ENCODE results near the gene PTPN14.
A peak's percentile ranks its signal among the peaks of the same experiment; 100 is the strongest.

Gene PTPN14

GRCh38 chr1:214440219-214440965 lies 111.0 kb downstream of the PTPN14 start:
- no peaks in the 10 kb centered on the region for H3K36me3 Mint-ChIP-seq (ENCODE audit: low read depth)
- H3K27ac Mint-ChIP-seq, result peak overlapping the region; percentile 87
- peaks cover 60% of the 10 kb centered on the region for H3K4me1 Mint-ChIP-seq (ENCODE audit: low read depth)
- no peak overlapping the region for H3K4me3 Mint-ChIP-seq
- peaks cover 3% of the 10 kb centered on the region for H3K27me3 Mint-ChIP-seq
- peaks cover 5% of the 10 kb centered on the region for H3K9me3 Mint-ChIP-seq

- H3K27ac Mint-ChIP-seq, result peak overlapping the region; percentile 87
Observed at GRCh38 chr1:214439352-214440119, 111.9 kb downstream of the PTPN14 start.

GRCh38 chr1:214438530-214438929 lies 112.9 kb downstream of the PTPN14 start:
- H3K27ac Mint-ChIP-seq, result peak overlapping the region; percentile 87
- H3K27me3 Mint-ChIP-seq, result peaks cover 4% of the 10 kb centered on the region
- peaks cover 5% of the 10 kb centered on the region for H3K9me3 Mint-ChIP-seq
- H3K4me3 Mint-ChIP-seq, result peak overlapping the region; percentile 68
- H3K36me3 Mint-ChIP-seq (ENCODE audit: low read depth), result no peaks in the 10 kb centered on the region
- H3K4me1 Mint-ChIP-seq (ENCODE audit: low read depth), result peaks cover 46% of the 10 kb centered on the region

More at GRCh38 chr1:214439352-214440119, 111.9 kb downstream of the PTPN14 start:
- Mint-ChIP-seq H3K4me1 (ENCODE audit: low read depth) (peaks cover 52% of the 10 kb centered on the region), H3K4me3 (peak overlapping the region; percentile 68), H3K9me3 (peaks cover 5% of the 10 kb centered on the region), H3K27me3 (peaks cover 3% of the 10 kb centered on the region), H3K36me3 (ENCODE audit: low read depth) (no peaks in the 10 kb centered on the region)

- peaks cover 41% of the 10 kb centered on the region for H3K4me1 Mint-ChIP-seq (ENCODE audit: low read depth)
- peak overlapping the region; percentile 62 for H3K27ac Mint-ChIP-seq
- H3K4me3 Mint-ChIP-seq, result no peak overlapping the region
- peaks cover 5% of the 10 kb centered on the region for H3K9me3 Mint-ChIP-seq
- no peaks in the 10 kb centered on the region for H3K36me3 Mint-ChIP-seq (ENCODE audit: low read depth)
- H3K27me3 Mint-ChIP-seq, result peaks cover 8% of the 10 kb centered on the region
Observed at GRCh38 chr1:214438075-214438474, 113.3 kb downstream of the PTPN14 start.

GRCh38 chr1:214435867-214436266 lies 115.5 kb downstream of the PTPN14 start:
- no peaks in the 10 kb centered on the region for H3K36me3 Mint-ChIP-seq (ENCODE audit: low read depth)
- H3K4me3 Mint-ChIP-seq, result no peak overlapping the region
- peaks cover 5% of the 10 kb centered on the region for H3K9me3 Mint-ChIP-seq
- H3K27ac Mint-ChIP-seq, result no peak overlapping the region
- H3K4me1 Mint-ChIP-seq (ENCODE audit: low read depth), result peaks cover 29% of the 10 kb centered on the region
- peaks cover 9% of the 10 kb centered on the region for H3K27me3 Mint-ChIP-seq

GRCh38 chr1:214432245-214432644 lies 119.2 kb downstream of the PTPN14 start:
- H3K9me3 Mint-ChIP-seq, result peaks cover 5% of the 10 kb centered on the region
- H3K4me1 Mint-ChIP-seq (ENCODE audit: low read depth), result peaks cover 20% of the 10 kb centered on the region
- peaks cover 9% of the 10 kb centered on the region for H3K27me3 Mint-ChIP-seq
- H3K27ac Mint-ChIP-seq, result no peak overlapping the region
- no peak overlapping the region for H3K4me3 Mint-ChIP-seq
- no peaks in the 10 kb centered on the region for H3K36me3 Mint-ChIP-seq (ENCODE audit: low read depth)

GRCh38 chr1:214429951-214430770 lies 121.2 kb downstream of the PTPN14 start:
- H3K36me3 Mint-ChIP-seq (ENCODE audit: low read depth), result no peaks in the 10 kb centered on the region
- peaks cover 27% of the 10 kb centered on the region for H3K4me1 Mint-ChIP-seq (ENCODE audit: low read depth)
- H3K4me3 Mint-ChIP-seq, result no peak overlapping the region
- no peaks in the 10 kb centered on the region for H3K9me3 Mint-ChIP-seq
- H3K27me3 Mint-ChIP-seq, result peaks cover 12% of the 10 kb centered on the region
- no peak overlapping the region for H3K27ac Mint-ChIP-seq

- Mint-ChIP-seq H3K4me3 (peak overlapping the region; percentile 72), H3K4me1 (ENCODE audit: low read depth) (peaks cover 27% of the 10 kb centered on the region), H3K27me3 (peaks cover 4% of the 10 kb centered on the region), H3K27ac (peak overlapping the region; percentile 97), H3K36me3 (ENCODE audit: low read depth) (no peaks in the 10 kb centered on the region), H3K9me3 (no peaks in the 10 kb centered on the region)
Observed at GRCh38 chr1:214427871-214428277, 123.5 kb downstream of the PTPN14 start.

- Mint-ChIP-seq H3K36me3 (ENCODE audit: low read depth) (no peaks in the 10 kb centered on the region), H3K4me3 (no peak overlapping the region), H3K4me1 (ENCODE audit: low read depth) (peaks cover 27% of the 10 kb centered on the region), H3K9me3 (no peaks in the 10 kb centered on the region), H3K27me3 (peaks cover 8% of the 10 kb centered on the region), H3K27ac (peak overlapping the region; percentile 28)
Observed at GRCh38 chr1:214426426-214426812, 125.0 kb downstream of the PTPN14 start.

- no peaks in the 10 kb centered on the region for H3K36me3 Mint-ChIP-seq (ENCODE audit: low read depth)
- peaks cover 27% of the 10 kb centered on the region for H3K4me1 Mint-ChIP-seq (ENCODE audit: low read depth)
- H3K4me3 Mint-ChIP-seq, result no peak overlapping the region
- peaks cover 8% of the 10 kb centered on the region for H3K27me3 Mint-ChIP-seq
- H3K9me3 Mint-ChIP-seq, result no peaks in the 10 kb centered on the region
- no peak overlapping the region for H3K27ac Mint-ChIP-seq
Observed at GRCh38 chr1:214425716-214426425, 125.5 kb downstream of the PTPN14 start.

- peaks cover 27% of the 10 kb centered on the region for H3K4me1 Mint-ChIP-seq (ENCODE audit: low read depth)
- peaks cover 8% of the 10 kb centered on the region for H3K27me3 Mint-ChIP-seq
- H3K36me3 Mint-ChIP-seq (ENCODE audit: low read depth), result no peaks in the 10 kb centered on the region
- no peaks in the 10 kb centered on the region for H3K9me3 Mint-ChIP-seq
- no peak overlapping the region for H3K4me3 Mint-ChIP-seq
- no peak overlapping the region for H3K27ac Mint-ChIP-seq
Observed at GRCh38 chr1:214425101-214425500, 126.3 kb downstream of the PTPN14 start.

GRCh38 chr1:214423045-214423444 lies 128.4 kb downstream of the PTPN14 start:
- no peak overlapping the region for H3K27ac Mint-ChIP-seq
- H3K27me3 Mint-ChIP-seq, result peaks cover 8% of the 10 kb centered on the region
- H3K36me3 Mint-ChIP-seq (ENCODE audit: low read depth), result no peaks in the 10 kb centered on the region
- H3K4me3 Mint-ChIP-seq, result no peak overlapping the region
- H3K9me3 Mint-ChIP-seq, result no peaks in the 10 kb centered on the region
- peaks cover 15% of the 10 kb centered on the region for H3K4me1 Mint-ChIP-seq (ENCODE audit: low read depth)

- no peak overlapping the region for H3K27ac Mint-ChIP-seq
Observed at GRCh38 chr1:214422137-214422671, 129.2 kb downstream of the PTPN14 start.

GRCh38 chr1:214420833-214421232 lies 130.6 kb downstream of the PTPN14 start:
- no peaks in the 10 kb centered on the region for H3K36me3 Mint-ChIP-seq (ENCODE audit: low read depth)
- no peak overlapping the region for H3K27ac Mint-ChIP-seq
- no peaks in the 10 kb centered on the region for H3K4me1 Mint-ChIP-seq (ENCODE audit: low read depth)
- H3K9me3 Mint-ChIP-seq, result no peaks in the 10 kb centered on the region
- peaks cover 8% of the 10 kb centered on the region for H3K27me3 Mint-ChIP-seq
- H3K4me3 Mint-ChIP-seq, result no peak overlapping the region

More at GRCh38 chr1:214422137-214422671, 129.2 kb downstream of the PTPN14 start:
- Mint-ChIP-seq H3K4me3 (no peak overlapping the region), H3K27me3 (peaks cover 8% of the 10 kb centered on the region), H3K9me3 (no peaks in the 10 kb centered on the region), H3K4me1 (ENCODE audit: low read depth) (peaks cover 7% of the 10 kb centered on the region), H3K36me3 (ENCODE audit: low read depth) (no peaks in the 10 kb centered on the region)
